Measurements from ENCODE around the gene C1GALT1C1L. TPM values are rescaled to one million over a fixed set of nuclear protein-coding genes. Genes with fewer than 3 reads are reported as not detected.

Gene C1GALT1C1L
- total and polyA plus RNA-seq, 2 of the 13 experiments (the other 11 are each of a cell fraction or from before 2014, with no cell fraction given) = 1.3 to 2.4 TPM

- peak; percentile 63 for TF ChIP-seq ASH2L (IDR thresholded peaks at IDR 0.05; ENCODE audit: insufficient read length, low read depth, low read length)
- no peak for TF ChIP-seq MTF1 (CRISPR knock-in tag; IDR thresholded peaks at IDR 0.05)
- TF ChIP-seq ZHX2 (IDR thresholded peaks at IDR 0.05; ENCODE audit: low read depth) = 0 out of 2 replicates have a peak, but pooled peaks have one; percentile 23
- TF ChIP-seq ZHX2 (CRISPR knock-in tag; IDR thresholded peaks at IDR 0.05; ENCODE audit: borderline replicate concordance) = no peak
- 0 out of 2 replicates have a peak, but pooled peaks have one; percentile 9 for TF ChIP-seq ZNF761 (CRISPR knock-in tag; conservative IDR thresholded peaks at IDR 0.05)
- no peak for TF ChIP-seq LCORL (IDR thresholded peaks at IDR 0.05)
- TF ChIP-seq LCORL (CRISPR knock-in tag; IDR thresholded peaks at IDR 0.05) = peak; percentile 63; the same call in 1 of the 2 replicates
- no peak for TF ChIP-seq ZMAT5 (CRISPR knock-in tag; IDR thresholded peaks at IDR 0.05; ENCODE audit: borderline replicate concordance, low read depth)
- TF ChIP-seq ZBTB33 (CRISPR knock-in tag; IDR thresholded peaks at IDR 0.05) = peak; percentile 65; the same call in 1 of the 2 replicates
- TF ChIP-seq NKX3-1 (CRISPR knock-in tag; IDR thresholded peaks at IDR 0.05) = peak; percentile 74; the same call in 1 of the 2 replicates
- peak; percentile 24; the same call in 1 of the 2 replicates for TF ChIP-seq FOXP4 (CRISPR knock-in tag; IDR thresholded peaks at IDR 0.05)
- TF ChIP-seq ZNF354B (CRISPR knock-in tag; IDR thresholded peaks at IDR 0.05) = 0 out of 2 replicates have a peak, but pooled peaks have one; percentile 27
- 0 out of 2 replicates have a peak, but pooled peaks have one; percentile 52 for TF ChIP-seq ZBTB7A (CRISPR knock-in tag; IDR thresholded peaks at IDR 0.05)
- peak; percentile 66; the same call in 1 of the 2 replicates for TF ChIP-seq THAP9 (CRISPR knock-in tag; IDR thresholded peaks at IDR 0.05; ENCODE audit: borderline replicate concordance)
- TF ChIP-seq KMT2A (CRISPR knock-in tag; IDR thresholded peaks at IDR 0.05) = peak; percentile 55; the same call in 1 of the 2 replicates
These were observed at the start of gene C1GALT1C1L (continued) for GRCh38 chr2:43676322-43677050.
